Chondrocyte (in vitro differentiated cells): ENCODE results near the gene CCDC88A. TPM values are rescaled to one million over a fixed set of nuclear protein-coding genes. Genes with fewer than 3 reads are reported as not detected.
A peak's percentile ranks its signal among the peaks of the same experiment; 100 is the strongest.

Experiments
- DNase-seq: peaks from one replicate; pipeline ENCODE4 v3.0.0; 2021; ENCODE audit warnings: mixed read lengths, low spot score
- H3K27ac Mint-ChIP-seq: one replicate; pipeline ENCODE4 v1.8.0; 2021; ENCODE audit warnings: mild to moderate bottlenecking, moderate library complexity, mixed read lengths; ENCODE audit not compliant: unreplicated experiment
- H3K27me3 Mint-ChIP-seq: 2 replicates; pipeline ENCODE4 v1.8.0; 2021; ENCODE audit warnings: low read depth, mixed read lengths
- H3K36me3 Mint-ChIP-seq: 2 replicates; pipeline ENCODE4 v1.8.0; 2021; ENCODE audit warnings: low read depth, mixed read lengths
- H3K4me1 Mint-ChIP-seq: 2 replicates; pipeline ENCODE4 v1.8.0; 2021; ENCODE audit warnings: low read depth, mild to moderate bottlenecking, mixed read lengths
- H3K4me3 Mint-ChIP-seq: one replicate; pipeline ENCODE4 v1.8.0; 2021; ENCODE audit warnings: mild to moderate bottlenecking, moderate library complexity, mixed read lengths; ENCODE audit not compliant: unreplicated experiment
- H3K9me3 Mint-ChIP-seq: 2 replicates; pipeline ENCODE4 v1.8.0; 2021; ENCODE audit warnings: low read depth, mixed read lengths
- CTCF ChIP-seq: fragments of 200-600 bp; sonication (generic); IDR thresholded peaks from 2 replicates; pipeline ENCODE4 v1.5.0; 2021; ENCODE audit warnings: antibody characterized with exemption, mild to moderate bottlenecking, moderate library complexity
- total RNA-seq: library from RNA; stranded (reverse); gene quantifications from 3 replicates; pipeline ENCODE4 v1.2.1, GENCODE V29; 2021

The CCDC88A gene
- total RNA-seq, 1 donor from 2014 or later: 52.1 TPM

- TF ChIP-seq CTCF: no peak
- Mint-ChIP-seq H3K4me1 (no peaks in the 10 kb centered on the region), H3K9me3 (no peaks in the 10 kb centered on the region), H3K27me3 (peaks cover 6% of the 10 kb centered on the region), H3K4me3 (no peak overlapping the region), H3K27ac (no peak overlapping the region), H3K36me3 (no peaks in the 10 kb centered on the region)
- no peak for DNase-seq
These were observed 19.4 kb upstream of the CCDC88A start for GRCh38 chr2:55439101-55439397.

- no peak for DNase-seq
- Mint-ChIP-seq H3K9me3 (no peaks in the 10 kb centered on the region), H3K27ac (no peak overlapping the region), H3K4me3 (no peak overlapping the region), H3K27me3 (peaks cover 4% of the 10 kb centered on the region), H3K4me1 (no peaks in the 10 kb centered on the region), H3K36me3 (no peaks in the 10 kb centered on the region)
- TF ChIP-seq CTCF: no peak
These were observed 18.9 kb upstream of the CCDC88A start for GRCh38 chr2:55438391-55439100.

GRCh38 chr2:55437515-55438390 lies 18.1 kb upstream of the CCDC88A start:
- Mint-ChIP-seq H3K4me3 (no peak overlapping the region), H3K36me3 (no peaks in the 10 kb centered on the region), H3K4me1 (no peaks in the 10 kb centered on the region), H3K27ac (no peak overlapping the region), H3K27me3 (no peaks in the 10 kb centered on the region), H3K9me3 (no peaks in the 10 kb centered on the region)
- TF ChIP-seq CTCF: no peak
- DNase-seq: no peak

GRCh38 chr2:55431982-55432627 lies 12.4 kb upstream of the CCDC88A start:
- H3K27ac Mint-ChIP-seq: no peak overlapping the region
- DNase-seq: no peak
- H3K4me3 Mint-ChIP-seq: no peak overlapping the region
- H3K4me1 Mint-ChIP-seq: peaks cover 5% of the 10 kb centered on the region
- H3K36me3 Mint-ChIP-seq: no peaks in the 10 kb centered on the region
- no peaks in the 10 kb centered on the region for H3K27me3 Mint-ChIP-seq
- TF ChIP-seq CTCF: peak; percentile 88
- H3K9me3 Mint-ChIP-seq: no peaks in the 10 kb centered on the region

- TF ChIP-seq CTCF: no peak
- Mint-ChIP-seq H3K27me3 (no peaks in the 10 kb centered on the region), H3K9me3 (no peaks in the 10 kb centered on the region), H3K4me3 (no peak overlapping the region), H3K36me3 (no peaks in the 10 kb centered on the region), H3K27ac (no peak overlapping the region), H3K4me1 (peaks cover 9% of the 10 kb centered on the region)
- DNase-seq: no peak
These were observed 10.7 kb upstream of the CCDC88A start for GRCh38 chr2:55430211-55430975.
